Adipose tissue (tissue), 3 donors: ENCODE results near the gene YY1. TPM values are rescaled to one million over a fixed set of nuclear protein-coding genes. Genes with fewer than 3 reads are reported as not detected.
"Not testable (repeated sequence)": the region's sequence is repeated elsewhere in the genome, so short reads cannot be mapped to it uniquely, and the experiment has no call there.

Experiments used
- H3K27ac ChIP-seq: one replicate; pipeline ENCODE4 v1.5.1; 2013; ENCODE audit warnings: low read depth, low read length
- WGBS, 3 donors: extraction: QIAGEN DNeasy Blood & Tissue Kit; methylation state at CpG; one replicate each; pipeline ENCODE4 v1.1.7; 2013; 5-methylcytosine and 5-hydroxymethylcytosine counted together
- polyA plus RNA-seq, 3 donors: library from polyadenylated mRNA; stranded (reverse); fragments of 200-250 nt; gene quantifications; one replicate each; pipeline ENCODE4 v1.2.3, GENCODE V29; 2013
- donor health status: healthy with polysubstance abuse.
- donor health status: Bipolar disorder and iron deficiency.
- donor health status: healthy.

YY1 gene
- polyA plus RNA-seq, 3 donors = 11.1 to 24.3 (median 19.0) TPM

- WGBS, 3 donors = 7 to 9% (median 7%) methylated on average over 21 to 22 of the region's 23 CpGs
- no peak overlapping the region for H3K27ac ChIP-seq
Measured at GRCh38 chr14:100304825-100305323, 65.9 kb downstream of the YY1 start.

GRCh38 chr14:100305324-100306100 lies 66.6 kb downstream of the YY1 start:
- no peak overlapping the region for H3K27ac ChIP-seq
- 0 to 1% (median 1%) methylated on average over 50 to 65 of the region's 65 CpGs for WGBS, 3 donors

- WGBS, 3 donors = 0 to 1% (median 1%) methylated on average over 67 to 131 of the region's 131 CpGs
Measured at GRCh38 chr14:100306101-100306997, 67.4 kb downstream of the YY1 start, which contains the start of gene SLC25A29. Gene SLC25A29 (minus strand): TSS chr14:100306444. CDS start chr14:100306232, 212 bp downstream.

GRCh38 chr14:100306998-100307765 lies 68.2 kb downstream of the YY1 start:
- 7 to 20% (median 8%) methylated on average over 40 to 49 of the region's 49 CpGs for WGBS, 3 donors
- H3K27ac ChIP-seq = no peak overlapping the region

More at GRCh38 chr14:100306101-100306997, 67.4 kb downstream of the YY1 start, which contains the start of gene SLC25A29:
- no peak within 1 kb of the TSS for H3K27ac ChIP-seq

GRCh38 chr14:100307766-100308426 lies 69.0 kb downstream of the YY1 start:
- 87 to 90% (median 87%) methylated on average over 5 of the region's 5 CpGs for WGBS, 3 donors

GRCh38 chr14:100308427-100308792 lies 69.5 kb downstream of the YY1 start:
- 78 to 86% (median 78%) methylated on average over 6 of the region's 6 CpGs for WGBS, 3 donors
- H3K27ac ChIP-seq = not testable (repeated sequence)

More at GRCh38 chr14:100307766-100308426, 69.0 kb downstream of the YY1 start:
- no peak overlapping the region for H3K27ac ChIP-seq

- H3K27ac ChIP-seq = no peak overlapping the region
Measured at GRCh38 chr14:100309028-100309737, 70.2 kb downstream of the YY1 start.

GRCh38 chr14:100312110-100312876 lies 73.3 kb downstream of the YY1 start:
- WGBS, 3 donors = 20 to 35% (median 24%) methylated on average over 18 of the region's 18 CpGs
- not testable (repeated sequence) for H3K27ac ChIP-seq

More at GRCh38 chr14:100309028-100309737, 70.2 kb downstream of the YY1 start:
- WGBS, 3 donors = 53 to 78% (median 56%) methylated on average over 8 of the region's 8 CpGs

GRCh38 chr14:100312877-100313400 lies 74.0 kb downstream of the YY1 start:
- 49 to 63% (median 50%) methylated on average over 10 of the region's 10 CpGs for WGBS, 3 donors

GRCh38 chr14:100313464-100314230 lies 74.7 kb downstream of the YY1 start:
- 88 to 92% (median 91%) methylated on average over 26 of the region's 26 CpGs for WGBS, 3 donors
- no peak overlapping the region for H3K27ac ChIP-seq

More at GRCh38 chr14:100312877-100313400, 74.0 kb downstream of the YY1 start:
- no peak overlapping the region for H3K27ac ChIP-seq

GRCh38 chr14:100314724-100315123 lies 75.8 kb downstream of the YY1 start:
- no peak overlapping the region for H3K27ac ChIP-seq
- WGBS, 3 donors = 95 to 97% (median 95%) methylated on average over 6 of the region's 6 CpGs

GRCh38 chr14:100317389-100317788 lies 78.4 kb downstream of the YY1 start:
- H3K27ac ChIP-seq = no peak overlapping the region
- WGBS, 3 donors = 86 to 90% (median 89%) methylated on average over 6 of the region's 6 CpGs

GRCh38 chr14:100317912-100318808 lies 79.2 kb downstream of the YY1 start:
- 28 to 46% (median 28%) methylated on average over 32 to 40 of the region's 40 CpGs for WGBS, 3 donors

GRCh38 chr14:100320157-100320856 lies 81.4 kb downstream of the YY1 start:
- H3K27ac ChIP-seq = no peak overlapping the region
- 83 to 94% (median 90%) methylated on average over 12 of the region's 12 CpGs for WGBS, 3 donors

More at GRCh38 chr14:100317912-100318808, 79.2 kb downstream of the YY1 start:
- no peak overlapping the region for H3K27ac ChIP-seq
